ENCODE measurements around the gene MUC4. TPM values are rescaled to one million over a fixed set of nuclear protein-coding genes. Genes with fewer than 3 reads are reported as not detected.
"Not testable (repeated sequence)": the region's sequence is repeated elsewhere in the genome, so short reads cannot be mapped to it uniquely, and the experiment has no call there.

MUC4 gene
- total RNA-seq, 6 donors from 2014 or later = 4.6 to 75.4 (median 11.3) TPM

DNA sequence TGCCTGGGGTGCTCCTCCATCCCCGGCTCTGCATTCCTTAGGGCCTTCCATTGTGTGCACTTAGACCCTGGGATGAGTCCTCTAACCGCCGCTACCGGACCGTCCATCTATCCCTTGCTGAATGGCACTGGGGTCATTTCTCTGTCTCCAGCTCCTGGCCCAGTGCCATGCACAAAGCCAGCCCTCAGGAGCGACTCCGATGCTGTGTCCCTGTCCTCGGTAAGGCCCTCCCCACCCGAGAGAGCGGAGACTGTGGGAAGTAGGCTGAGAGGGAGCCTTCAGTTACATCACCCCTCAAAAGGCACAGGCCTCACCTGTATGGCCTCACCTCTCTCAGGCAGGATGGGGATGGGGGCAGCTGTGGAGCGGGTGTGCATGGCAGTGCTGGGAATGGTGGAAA lies 33.8 kb downstream of the MUC4 start:
- ATAC-seq (ENCODE audit: low FRiP score in 2 of 2) (no peak), DNase-seq (no peak)
- H3K4me3 ChIP-seq = no peak overlapping the region
- no peaks in the 10 kb centered on the region for H3K36me3 ChIP-seq
- H3K27ac ChIP-seq = no peak overlapping the region
- H3K9me3 ChIP-seq = no peaks in the 10 kb centered on the region
- no peaks in the 10 kb centered on the region for H3K27me3 ChIP-seq
- 65 to 82% methylated on average over 4 to 11 of the region's 11 CpGs for WGBS, 2 donors
- TF ChIP-seq POLR2A (IDR thresholded peaks at IDR 0.05) (no peak), POLR2AphosphoS5 (IDR thresholded peaks at IDR 0.05) (no peak), EP300 (IDR thresholded peaks at IDR 0.05) (no peak)
- TF ChIP-seq, protein P1, sequence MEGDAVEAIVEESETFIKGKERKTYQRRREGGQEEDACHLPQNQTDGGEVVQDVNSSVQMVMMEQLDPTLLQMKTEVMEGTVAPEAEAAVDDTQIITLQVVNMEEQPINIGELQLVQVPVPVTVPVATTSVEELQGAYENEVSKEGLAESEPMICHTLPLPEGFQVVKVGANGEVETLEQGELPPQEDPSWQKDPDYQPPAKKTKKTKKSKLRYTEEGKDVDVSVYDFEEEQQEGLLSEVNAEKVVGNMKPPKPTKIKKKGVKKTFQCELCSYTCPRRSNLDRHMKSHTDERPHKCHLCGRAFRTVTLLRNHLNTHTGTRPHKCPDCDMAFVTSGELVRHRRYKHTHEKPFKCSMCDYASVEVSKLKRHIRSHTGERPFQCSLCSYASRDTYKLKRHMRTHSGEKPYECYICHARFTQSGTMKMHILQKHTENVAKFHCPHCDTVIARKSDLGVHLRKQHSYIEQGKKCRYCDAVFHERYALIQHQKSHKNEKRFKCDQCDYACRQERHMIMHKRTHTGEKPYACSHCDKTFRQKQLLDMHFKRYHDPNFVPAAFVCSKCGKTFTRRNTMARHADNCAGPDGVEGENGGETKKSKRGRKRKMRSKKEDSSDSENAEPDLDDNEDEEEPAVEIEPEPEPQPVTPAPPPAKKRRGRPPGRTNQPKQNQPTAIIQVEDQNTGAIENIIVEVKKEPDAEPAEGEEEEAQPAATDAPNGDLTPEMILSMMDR (IDR thresholded peaks at IDR 0.05) = no peak
- H3K4me1 ChIP-seq = no peaks in the 10 kb centered on the region

DNA sequence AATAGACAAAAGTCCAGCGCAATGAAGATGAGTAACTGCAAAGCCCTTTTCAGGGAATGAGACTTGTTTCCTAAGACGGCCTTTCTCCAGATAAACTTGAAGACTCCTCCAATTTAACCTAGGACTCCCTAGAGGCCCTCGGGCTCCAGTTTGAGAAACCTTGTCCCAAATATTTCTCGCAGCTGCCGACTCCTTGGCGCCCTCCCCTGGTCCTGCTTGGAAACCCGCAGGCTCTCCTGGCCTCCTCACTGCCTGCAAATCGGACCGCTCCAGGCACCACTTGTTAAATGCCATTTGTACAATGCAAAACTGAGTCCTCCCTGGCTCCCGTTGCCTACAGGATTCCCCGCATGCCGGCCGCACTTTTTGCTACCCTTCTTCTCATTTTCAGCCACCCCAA lies 36.8 kb downstream of the MUC4 start:
- TF ChIP-seq POLR2A (IDR thresholded peaks at IDR 0.05) = no peak
- TF ChIP-seq, protein P1 (IDR thresholded peaks at IDR 0.05) = peak in 5 of 6 experiments; percentile 21 to 75 (median 46)
- Histone ChIP-seq H3K27me3 (no peaks in the 10 kb centered on the region), H3K9me3 (no peaks in the 10 kb centered on the region), H3K4me1 (no peaks in the 10 kb centered on the region), H3K27ac (no peak overlapping the region), H3K4me3 (no peak overlapping the region), H3K36me3 (no peaks in the 10 kb centered on the region)
- 39 to 43% methylated on average over 13 of the region's 13 CpGs for WGBS, 2 donors
- peak in 1 of 2 donors; percentile 67 for DNase-seq
- ATAC-seq (ENCODE audit: low FRiP score in 2 of 2) = peak in 1 of 2 donors; percentile 80

DNA sequence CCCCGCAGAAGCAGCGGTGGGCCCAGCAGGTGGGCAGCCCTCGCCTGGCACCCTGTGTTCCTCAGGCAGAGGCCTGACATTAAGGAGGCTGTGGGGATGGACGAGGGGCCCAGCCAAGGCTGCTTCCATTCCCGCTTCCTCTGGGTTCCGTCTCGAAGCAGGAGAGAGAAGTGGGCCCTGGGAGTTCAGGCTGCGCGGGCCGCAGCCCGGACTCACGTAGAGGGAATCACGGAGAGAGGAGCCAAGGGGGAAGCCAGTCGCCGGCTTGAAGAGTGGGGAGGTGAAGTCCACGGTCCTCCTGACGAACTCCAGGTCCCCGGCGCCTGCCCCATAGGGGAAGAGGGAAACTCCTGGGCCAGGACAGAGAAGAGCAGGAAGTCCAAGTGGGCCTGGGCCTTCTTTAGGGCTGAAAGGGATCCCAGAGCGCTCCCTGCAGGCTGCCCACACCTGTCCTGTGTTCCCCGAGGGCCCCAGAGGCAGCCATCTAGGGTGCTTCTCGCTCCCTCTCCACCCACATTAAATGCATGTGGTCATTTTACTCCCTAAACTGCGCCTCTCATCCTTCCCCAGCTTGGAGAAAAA lies 37.7 kb downstream of the MUC4 start:
- no peaks in the 10 kb centered on the region for H3K4me1 ChIP-seq
- WGBS, 2 donors = 86 to 92% methylated on average over 23 of the region's 23 CpGs
- ATAC-seq (ENCODE audit: low FRiP score in 2 of 2) (peak in 1 of 2 donors; percentile 34), DNase-seq (peak in 1 of 2 donors; percentile 67)
- no peaks in the 10 kb centered on the region for H3K27me3 ChIP-seq
- no peak overlapping the region for H3K27ac ChIP-seq
- no peaks in the 10 kb centered on the region for H3K9me3 ChIP-seq
- TF ChIP-seq POLR2AphosphoS5 (IDR thresholded peaks at IDR 0.05) (no peak), EP300 (IDR thresholded peaks at IDR 0.05) (no peak), POLR2A (IDR thresholded peaks at IDR 0.05) (no peak)
- TF ChIP-seq, protein P1 (IDR thresholded peaks at IDR 0.05) = no peak
- no peak overlapping the region for H3K4me3 ChIP-seq
- H3K36me3 ChIP-seq = no peaks in the 10 kb centered on the region

DNA sequence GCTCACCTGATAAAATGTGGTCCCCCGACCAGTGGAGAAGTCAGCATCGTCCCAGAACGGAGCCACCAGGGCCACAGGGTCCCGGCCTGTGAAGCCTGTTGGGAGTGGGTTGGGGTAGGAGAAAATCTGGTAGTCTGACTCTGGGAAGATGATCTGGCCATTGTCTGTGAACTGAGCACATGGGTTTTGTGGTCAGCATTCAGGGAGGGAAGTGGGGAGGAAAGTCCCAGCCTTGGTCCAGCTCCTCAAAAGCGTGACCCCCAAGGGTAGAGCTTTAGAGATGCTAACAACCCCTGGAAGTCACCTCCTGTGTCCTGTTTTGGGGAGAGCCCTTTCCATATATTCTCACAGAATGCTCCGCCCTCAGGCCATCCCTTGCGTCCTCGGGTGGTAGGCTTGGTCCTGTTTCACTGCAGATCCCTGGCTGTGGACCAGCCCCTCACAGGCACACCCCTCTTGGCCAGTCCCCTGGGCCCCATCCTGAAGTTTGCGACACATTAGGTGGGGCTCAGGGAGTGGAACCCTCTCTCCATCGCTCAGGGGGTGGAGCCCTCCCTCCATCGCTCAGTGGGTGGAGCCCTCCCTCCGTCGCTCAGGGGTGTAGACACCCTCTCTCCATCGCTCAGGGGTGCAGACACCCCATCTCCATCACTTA lies 40.0 kb downstream of the MUC4 start:
- ATAC-seq (ENCODE audit: low FRiP score in 2 of 2) = no peak
- WGBS, 2 donors = 86 to 90% methylated on average over 10 to 14 of the region's 14 CpGs
- DNase-seq = peak in 1 of 2 donors; percentile 18

DNA sequence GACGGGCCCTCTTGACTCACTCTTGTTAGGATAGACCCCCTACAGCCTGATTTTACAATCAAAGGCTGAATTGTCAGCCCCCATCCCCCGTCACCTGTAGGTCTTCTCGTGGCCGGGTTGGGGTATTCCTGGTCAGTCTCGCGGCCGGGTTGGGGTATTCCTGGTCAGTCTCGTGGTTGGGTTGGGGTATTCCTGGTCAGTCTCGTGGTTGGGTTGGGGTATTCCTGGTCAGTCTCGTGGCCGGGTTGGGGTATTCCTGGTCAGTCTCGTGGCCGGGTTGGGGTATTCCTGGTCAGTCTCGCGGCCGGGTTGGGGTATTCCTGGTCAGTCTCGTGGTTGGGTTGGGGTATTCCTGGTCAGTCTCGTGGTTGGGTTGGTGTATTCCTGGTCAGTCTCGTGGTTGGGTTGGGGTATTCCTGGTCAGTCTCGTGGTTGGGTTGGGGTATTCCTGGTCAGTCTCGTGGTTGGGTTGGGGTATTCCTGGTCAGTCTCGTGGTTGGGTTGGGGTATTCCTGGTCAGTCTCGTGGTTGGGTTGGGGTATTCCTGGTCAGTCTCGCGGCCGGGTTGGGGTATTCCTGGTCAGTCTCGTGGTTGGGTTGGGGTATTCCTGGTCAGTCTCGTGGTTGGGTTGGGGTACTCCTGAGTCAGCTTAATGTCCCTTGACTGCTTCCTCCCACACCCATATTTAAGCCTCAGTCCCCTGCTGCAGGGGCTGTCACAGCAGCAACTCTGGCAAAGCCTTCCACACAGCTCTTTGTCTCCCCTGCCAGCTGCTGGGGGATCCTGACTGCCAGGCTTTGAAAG lies 40.7 kb downstream of the MUC4 start:
- not testable (repeated sequence) for ATAC-seq (ENCODE audit: low FRiP score in 2 of 2); H3K27ac ChIP-seq; H3K27me3 ChIP-seq; H3K4me3 ChIP-seq; H3K4me1 ChIP-seq; H3K36me3 ChIP-seq; H3K9me3 ChIP-seq
- 92 to 96% methylated on average over 11 to 15 of the region's 28 CpGs for WGBS, 2 donors
- DNase-seq = peak; percentile 6 to 62

More for the DNA sequence above, 40.0 kb downstream of the MUC4 start:
- no peaks in the 10 kb centered on the region for H3K9me3 ChIP-seq
- TF ChIP-seq POLR2A (IDR thresholded peaks at IDR 0.05) (no peak), POLR2AphosphoS5 (IDR thresholded peaks at IDR 0.05) (no peak)
- H3K4me3 ChIP-seq = no peak overlapping the region
- no peaks in the 10 kb centered on the region for H3K27me3 ChIP-seq
- H3K36me3 ChIP-seq = no peaks in the 10 kb centered on the region
- no peaks in the 10 kb centered on the region for H3K4me1 ChIP-seq
- H3K27ac ChIP-seq = no peak overlapping the region

Data from upper lobe of left lung (tissue), 6 donors.